Measurements from ENCODE around the gene PDE11A.
A peak's percentile ranks its signal among the peaks of the same experiment; 100 is the strongest.

The PDE11A gene

DNA sequence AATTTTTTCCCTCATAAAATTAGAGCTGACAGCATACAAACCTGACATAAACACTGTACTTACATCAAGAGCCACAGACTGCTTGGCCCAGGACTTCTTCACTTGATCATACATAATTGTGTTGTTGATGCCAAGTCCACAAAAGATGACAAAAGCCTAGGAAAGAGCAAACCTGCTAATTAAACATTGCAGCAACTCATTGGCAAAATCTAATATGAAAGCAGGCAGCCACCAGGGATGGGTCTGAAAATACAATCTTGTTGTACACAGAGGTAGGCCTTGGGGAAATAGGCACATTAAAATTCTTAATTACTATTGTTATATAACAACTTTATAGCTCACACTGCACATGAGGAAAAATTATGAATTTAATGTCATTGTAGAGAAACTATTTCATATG is 255.8 kb downstream of the PDE11A start:
- POLR2A ChIA-PET: no interaction called here

GRCh38 chr2:177812713-177813396 is 259.7 kb downstream of the PDE11A start:
- POLR2A ChIA-PET: no interaction called here
- TF ChIP-seq TARDBP (IDR thresholded peaks at IDR 0.05) (no peak), FOXA1 (IDR thresholded peaks at IDR 0.05) (no peak), ARNT (IDR thresholded peaks at IDR 0.05) (no peak)
- CTCF ChIA-PET: interaction anchor here (0.7 to 1.8 kb wide), 3 partner anchors 9 to 13 kb away, joined by 3 to 7 read pairs (median 4); no protein-coding TSS in a partner anchor
- peak; percentile 19 for DNase-seq (ENCODE audit: extremely low spot score)

More for the DNA sequence above, 255.8 kb downstream of the PDE11A start:
- CTCF ChIA-PET: no interaction called here
- TF ChIP-seq SP1 (IDR thresholded peaks at IDR 0.05): no peak
- no peak for TF ChIP-seq NFRKB (IDR thresholded peaks at IDR 0.05)
- no peak for TF ChIP-seq L3MBTL2 (conservative IDR thresholded peaks at IDR 0.05)
- no peak for DNase-seq (ENCODE audit: extremely low spot score)

GRCh38 chr2:177810906-177811305 is 261.7 kb downstream of the PDE11A start:
- DNase-seq (ENCODE audit: extremely low spot score): no peak
- ChIA-PET CTCF (interaction anchor here (0.7 to 1.8 kb wide), 2 partner anchors 11 to 37 kb away, joined by 4 to 7 read pairs; no protein-coding TSS in a partner anchor), POLR2A (no interaction called here)
- TF ChIP-seq PKNOX1 (IDR thresholded peaks at IDR 0.05) (no peak), NFRKB (IDR thresholded peaks at IDR 0.05) (no peak), ARNT (IDR thresholded peaks at IDR 0.05) (no peak), FOXM1 (IDR thresholded peaks at IDR 0.05; ENCODE audit: borderline replicate concordance) (no peak), FOXA1 (IDR thresholded peaks at IDR 0.05) (no peak), TARDBP (IDR thresholded peaks at IDR 0.05) (no peak), SP1 (IDR thresholded peaks at IDR 0.05) (no peak), SUZ12 (IDR thresholded peaks at IDR 0.05) (no peak), LEF1 (IDR thresholded peaks at IDR 0.05; ENCODE audit: borderline replicate concordance) (no peak)

- TF ChIP-seq LEF1 (IDR thresholded peaks at IDR 0.05; ENCODE audit: borderline replicate concordance) (no peak), ZNF384 (IDR thresholded peaks at IDR 0.05) (no peak), HDGF (IDR thresholded peaks at IDR 0.05; ENCODE audit: borderline replicate concordance) (no peak), FOXM1 (IDR thresholded peaks at IDR 0.05; ENCODE audit: borderline replicate concordance) (no peak), PKNOX1 (IDR thresholded peaks at IDR 0.05) (no peak), ELF4 (IDR thresholded peaks at IDR 0.05) (no peak), FOXK2 (IDR thresholded peaks at IDR 0.05) (no peak), SUZ12 (IDR thresholded peaks at IDR 0.05) (no peak), NFRKB (IDR thresholded peaks at IDR 0.05) (no peak), L3MBTL2 (conservative IDR thresholded peaks at IDR 0.05) (no peak), TARDBP (IDR thresholded peaks at IDR 0.05) (no peak)
- POLR2A ChIA-PET: no interaction called here
- CTCF ChIA-PET: interaction anchor here (1.1 to 1.2 kb wide), 2 partner anchors 10 kb away, joined by 4 read pairs; no protein-coding TSS in a partner anchor
- no peak for DNase-seq (ENCODE audit: extremely low spot score)
Observed at GRCh38 chr2:177808984-177809809, 263.4 kb downstream of the PDE11A start.

DNA sequence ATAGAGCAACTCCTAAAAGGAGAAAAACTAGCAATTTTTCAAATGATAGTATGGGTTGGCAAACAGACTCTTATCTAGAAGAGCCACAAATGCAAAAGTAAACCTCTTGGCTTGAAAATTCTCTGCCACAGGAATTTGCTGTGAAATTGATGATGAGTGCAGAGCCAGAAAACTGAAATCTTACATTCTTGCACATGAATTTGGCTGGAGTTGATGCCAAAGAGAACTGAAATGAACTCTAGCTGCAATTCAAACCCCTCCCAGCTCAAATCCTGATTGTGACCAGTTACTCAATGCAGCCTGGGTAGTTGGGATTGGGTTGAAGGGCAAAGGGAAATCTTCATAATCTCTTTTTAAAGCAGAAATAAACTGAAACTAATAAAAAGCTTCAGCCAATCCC is 266.6 kb downstream of the PDE11A start:
- ChIA-PET CTCF (interaction anchor here (0.6 kb wide), 1 partner anchor 717 kb away, joined by 4 read pairs; no protein-coding TSS in a partner anchor), POLR2A (no interaction called here)
- TF ChIP-seq ELF4 (IDR thresholded peaks at IDR 0.05) (no peak), LEF1 (IDR thresholded peaks at IDR 0.05; ENCODE audit: borderline replicate concordance) (no peak), TARDBP (IDR thresholded peaks at IDR 0.05) (no peak), SP1 (IDR thresholded peaks at IDR 0.05) (no peak), SUZ12 (IDR thresholded peaks at IDR 0.05) (no peak), FOXM1 (IDR thresholded peaks at IDR 0.05; ENCODE audit: borderline replicate concordance) (no peak)
- DNase-seq (ENCODE audit: extremely low spot score): no peak

DNA sequence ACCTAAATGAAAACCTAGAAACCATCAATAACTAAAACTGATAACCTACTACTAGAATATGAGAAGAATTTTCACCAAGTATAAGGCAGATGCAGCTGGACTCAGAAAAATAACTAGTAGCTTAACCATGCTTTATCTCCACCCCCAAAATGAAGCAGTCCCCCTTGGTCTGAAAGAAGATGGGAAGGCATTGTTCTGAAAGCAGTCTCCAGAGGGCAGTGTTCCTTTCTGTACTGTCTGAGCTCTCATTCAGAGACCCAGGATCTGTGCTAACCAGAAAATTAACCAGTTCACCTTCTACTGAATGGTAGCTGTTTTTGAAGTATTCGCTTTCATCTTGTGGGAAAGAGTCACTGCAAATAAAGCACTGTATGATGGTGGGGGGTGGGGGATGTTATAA is 273.0 kb downstream of the PDE11A start:
- TF ChIP-seq FOXM1 (IDR thresholded peaks at IDR 0.05; ENCODE audit: borderline replicate concordance) (no peak), NFRKB (IDR thresholded peaks at IDR 0.05) (no peak), FOXK2 (IDR thresholded peaks at IDR 0.05) (no peak)
- DNase-seq (ENCODE audit: extremely low spot score): peak; percentile 49
- ChIA-PET POLR2A (no interaction called here), CTCF (interaction anchor here (0.5 to 1.2 kb wide), 8 partner anchors 9 to 1299 kb away, joined by 3 to 7 read pairs (median 4); no protein-coding TSS in a partner anchor)

DNA sequence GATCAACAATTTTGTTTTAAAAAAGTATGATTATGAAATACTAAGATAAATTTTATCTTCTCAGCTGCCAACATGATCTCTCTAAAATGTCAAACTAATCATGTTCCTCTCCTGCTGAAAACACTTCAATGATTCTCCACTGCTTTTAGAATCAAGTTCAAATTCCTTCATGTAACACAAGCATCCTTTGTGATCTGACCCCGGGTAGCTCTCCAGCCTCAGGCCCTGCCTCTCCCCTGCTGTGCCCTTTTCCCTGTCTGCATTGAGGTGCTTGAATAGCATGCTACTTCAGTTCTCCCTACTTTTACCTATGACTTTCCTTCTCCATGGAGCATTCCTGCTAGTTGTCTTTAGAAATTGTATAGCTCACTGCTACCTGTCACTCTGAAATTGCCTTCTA is 274.8 kb downstream of the PDE11A start:
- CTCF ChIA-PET: no interaction called here
- no peak for TF ChIP-seq SUZ12 (IDR thresholded peaks at IDR 0.05)
- no peak for DNase-seq (ENCODE audit: extremely low spot score)
- POLR2A ChIA-PET: no interaction called here
